Liver (tissue), 9 donors: ENCODE data around the gene CHN2. TPM values are rescaled to one million over a fixed set of nuclear protein-coding genes. Genes with fewer than 3 reads are reported as not detected.

Source experiments
- DNase-seq: peaks from one replicate; pipeline ENCODE4 v3.0.0-alpha.2; 2017; ENCODE audit warnings: low spot score
- H3K27ac ChIP-seq, 2 donors: one replicate each; pipeline ENCODE4 v1.7.0; 2013; ENCODE audit warnings: inconsistent platforms in 2 of 2, low read length in 2 of 2, control low read depth in 1 of 2, low read depth in 1 of 2, mild to moderate bottlenecking in 1 of 2
- H3K27me3 ChIP-seq, 4 donors: one replicate each; pipeline versions ENCODE4 v1.6.1 to v1.7.0; 2013; ENCODE audit warnings: low read length in 3 of 4, inconsistent platforms in 1 of 4, mild to moderate bottlenecking in 1 of 4, moderate library complexity in 1 of 4; ENCODE audit not compliant: control insufficient read depth in 4 of 4, insufficient read depth in 4 of 4
- H3K36me3 ChIP-seq, 4 donors: one replicate each; pipeline versions ENCODE4 v1.6.1 to v1.7.0; 2013; ENCODE audit warnings: low read length in 3 of 4, mild to moderate bottlenecking in 3 of 4, low read depth in 1 of 4, moderate library complexity in 1 of 4; ENCODE audit not compliant: control insufficient read depth in 4 of 4, insufficient read depth in 3 of 4
- H3K4me1 ChIP-seq, 4 donors: one replicate each; pipeline versions ENCODE4 v1.6.1 to v1.7.0; 2013; ENCODE audit warnings: low read length in 3 of 4, mild to moderate bottlenecking in 3 of 4, moderate library complexity in 1 of 4; ENCODE audit not compliant: control insufficient read depth in 4 of 4, insufficient read depth in 4 of 4
- H3K4me3 ChIP-seq, 3 donors: one replicate each; pipeline versions ENCODE4 v1.6.1 to v1.7.0; 2013; ENCODE audit warnings: low read length in 3 of 3, control low read depth in 1 of 3, low read depth in 1 of 3, mild to moderate bottlenecking in 1 of 3
- H3K9ac ChIP-seq, 2 donors: one replicate each; pipeline ENCODE4 v1.7.0; 2013; ENCODE audit warnings: low read length in 2 of 2, mild to moderate bottlenecking in 2 of 2, moderate library complexity in 2 of 2, control low read depth in 1 of 2, low read depth in 1 of 2
- H3K9me3 ChIP-seq, 4 donors: one replicate each; pipeline versions ENCODE4 v1.6.1 to v1.7.0; 2013; ENCODE audit warnings: low read length in 3 of 4; ENCODE audit not compliant: control insufficient read depth in 4 of 4
- ATF3 ChIP-seq: IDR thresholded peaks from 2 replicates; pipeline ENCODE4 v1.6.1; 2016; ENCODE audit warnings: antibody characterized with exemption
- CTCF ChIP-seq: fragments of 150-350 bp; IDR thresholded peaks from 2 replicates; pipeline ENCODE4 v1.5.1; 2017; ENCODE audit warnings: improper control_type of control experiment, low read depth, low read length; ENCODE audit not compliant: missing input control
- EGR1 ChIP-seq, 2 donors: IDR thresholded peaks; 2 replicates each; pipeline ENCODE4 v1.6.1; 2016 to 2018; ENCODE audit warnings: antibody characterized with exemption in 2 of 2, low read depth in 2 of 2
- FOXA1 ChIP-seq: IDR thresholded peaks from 2 replicates; pipeline ENCODE4 v1.6.1; 2016; ENCODE audit warnings: antibody characterized with exemption
- FOXA2 ChIP-seq: IDR thresholded peaks from 2 replicates; pipeline ENCODE4 v1.6.1; 2016; ENCODE audit warnings: antibody characterized with exemption
- GABPA ChIP-seq, 2 donors: IDR thresholded peaks in 1 of 2; conservative IDR thresholded peaks in 1 of 2; 2 replicates each; pipeline ENCODE4 v1.6.1; 2016; ENCODE audit warnings: antibody characterized with exemption in 2 of 2, mild to moderate bottlenecking in 1 of 2, moderate library complexity in 1 of 2
- HNF4A ChIP-seq, 2 donors: conservative IDR thresholded peaks; 2 replicates each; pipeline ENCODE4 v1.6.1; 2016; ENCODE audit warnings: antibody characterized with exemption in 2 of 2, mild to moderate bottlenecking in 2 of 2
- HNF4G ChIP-seq: IDR thresholded peaks from 2 replicates; pipeline ENCODE4 v1.6.1; 2016; ENCODE audit warnings: antibody characterized with exemption
- JUND ChIP-seq, 2 donors: IDR thresholded peaks; 2 replicates each; pipeline ENCODE4 v1.6.1; 2016; ENCODE audit warnings: antibody characterized with exemption in 2 of 2
- MAX ChIP-seq: IDR thresholded peaks from 2 replicates; pipeline ENCODE4 v1.6.1; 2016; ENCODE audit warnings: antibody characterized with exemption
- NR2F2 ChIP-seq: IDR thresholded peaks from 2 replicates; pipeline ENCODE4 v1.6.1; 2016; ENCODE audit warnings: antibody characterized with exemption
- RAD21 ChIP-seq, 2 donors: IDR thresholded peaks; 2 replicates each; pipeline ENCODE4 v1.6.1; 2016; ENCODE audit warnings: antibody characterized with exemption in 2 of 2, mild to moderate bottlenecking in 2 of 2
- REST ChIP-seq: IDR thresholded peaks from 2 replicates; pipeline ENCODE4 v1.6.1; 2016; ENCODE audit warnings: antibody characterized with exemption, mild to moderate bottlenecking
- RXRA ChIP-seq, 2 donors: IDR thresholded peaks; 2 replicates each; pipeline ENCODE4 v1.6.1; 2017 to 2018; ENCODE audit warnings: antibody characterized with exemption in 2 of 2, mild to moderate bottlenecking in 1 of 2
- SP1 ChIP-seq: IDR thresholded peaks from 2 replicates; pipeline ENCODE4 v1.6.1; 2018; ENCODE audit warnings: antibody characterized with exemption, mild to moderate bottlenecking
- TAF1 ChIP-seq: conservative IDR thresholded peaks from 2 replicates; pipeline ENCODE4 v1.6.1; 2016; ENCODE audit warnings: antibody characterized with exemption, mild to moderate bottlenecking
- YY1 ChIP-seq: IDR thresholded peaks from 2 replicates; pipeline ENCODE4 v1.6.1; 2016; ENCODE audit warnings: antibody characterized with exemption, mild to moderate bottlenecking
- ZBTB33 ChIP-seq: IDR thresholded peaks from 2 replicates; pipeline ENCODE4 v1.6.1; 2016; ENCODE audit warnings: antibody characterized with exemption
- WGBS: extraction: QIAGEN DNeasy Blood & Tissue Kit; methylation state at CpG from one replicate; pipeline ENCODE4 v1.1.7; 2013; 5-methylcytosine and 5-hydroxymethylcytosine counted together
- polyA plus RNA-seq, 2 donors: library from polyadenylated mRNA; stranded (reverse) in 1 of 2; unstranded in 1 of 2; fragments of 200-250 nt in 1 of 2; fragments of >200 nt in 1 of 2; fragmentation: Nextera tagmentation in 1 of 2; extraction: Ambion mirVana in 1 of 2; gene quantifications; one replicate each; pipeline versions ENCODE4 v1.2.1 to v1.2.3, GENCODE V29; 2013 to 2015
- total RNA-seq, 2 donors: library from RNA; depleted of rRNA; stranded (reverse); fragments of >200 nt; gene quantifications; one replicate each; pipeline ENCODE4 v1.2.3, GENCODE V29; 2014
- donor health status: healthy.
- donor health status: healthy.
- donor health status: healthy.
- donor health status: healthy.
- donor health status: healthy.

The CHN2 gene
- total and polyA plus RNA-seq, 4 donors = 8.3 to 25.4 (median 17.8) TPM

- H3K9ac ChIP-seq = peak overlapping the region in 1 of 2 donors; percentile 38
- TF ChIP-seq TAF1 (no peak), FOXA2 (peak; percentile 78), HNF4G (peak; percentile 12), MAX (peak; percentile 86), YY1 (peak; percentile 75), RXRA (IDR thresholded peaks at IDR 0.05) (peak; percentile 75 to 85), JUND (IDR thresholded peaks at IDR 0.05) (peak; percentile 62 to 84), GABPA (IDR thresholded peaks at IDR 0.05 in 1 of 2, conservative IDR thresholded peaks at IDR 0.05 in 1 of 2) (no peak), CTCF (no peak), NR2F2 (no peak), RAD21 (IDR thresholded peaks at IDR 0.05) (peak; percentile 46 to 51), ZBTB33 (peak; percentile 71), FOXA1 (peak; percentile 42), REST (peak; percentile 70), ATF3 (peak; percentile 97), EGR1 (IDR thresholded peaks at IDR 0.05; ENCODE audit: low read depth in 2 of 2) (peak in 1 of 2 donors; percentile 55), HNF4A (conservative IDR thresholded peaks at IDR 0.05) (peak; percentile 76 to 90), SP1 (peak; percentile 76)
- no peak overlapping the region for H3K4me3 ChIP-seq
- H3K27me3 ChIP-seq = no peaks in the 10 kb centered on the region
- WGBS = 53% methylated on average over 11 of the region's 11 CpGs
- peaks cover 13 to 55% (median 40%) of the 10 kb centered on the region in 4 donors for H3K4me1 ChIP-seq
- DNase-seq = no peak
- H3K36me3 ChIP-seq = no peaks in the 10 kb centered on the region
- no peaks in the 10 kb centered on the region for H3K9me3 ChIP-seq
- H3K27ac ChIP-seq = peak overlapping the region; percentile 54 to 59
Observed at GRCh38 chr7:29483219-29484104, 288.9 kb downstream of the CHN2 start.
